HG03039 (cell line): ENCODE results near the gene PEBP1.

Experiments used
- ATAC-seq: cut with Tn5 transposase; IDR thresholded peaks from one replicate; pipeline ENCODE4 v1.9.1; 2021; ENCODE audit warnings: mild to moderate bottlenecking, moderate library complexity; ENCODE audit not compliant: unreplicated experiment

Gene PEBP1

DNA sequence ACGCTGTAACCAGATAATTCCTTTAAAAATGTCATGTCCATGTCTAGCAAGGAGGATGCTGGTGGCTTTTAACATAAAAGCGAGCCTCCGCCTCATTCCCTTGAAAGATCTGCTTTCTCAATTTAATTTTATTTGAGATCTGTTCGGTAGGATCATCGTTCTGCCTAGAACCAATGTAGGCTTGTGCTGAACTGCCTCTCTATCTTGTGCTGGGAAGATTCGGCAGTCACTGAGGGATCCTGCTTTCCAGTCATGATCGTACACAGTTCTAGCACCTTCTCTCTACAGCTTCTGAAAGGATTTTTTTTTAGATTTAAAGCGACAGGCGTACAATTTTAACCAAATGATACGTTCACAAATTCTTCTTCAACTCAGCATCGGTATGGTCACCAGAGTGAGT lies 54.3 kb downstream of the PEBP1 start:
- ATAC-seq = no peak

DNA sequence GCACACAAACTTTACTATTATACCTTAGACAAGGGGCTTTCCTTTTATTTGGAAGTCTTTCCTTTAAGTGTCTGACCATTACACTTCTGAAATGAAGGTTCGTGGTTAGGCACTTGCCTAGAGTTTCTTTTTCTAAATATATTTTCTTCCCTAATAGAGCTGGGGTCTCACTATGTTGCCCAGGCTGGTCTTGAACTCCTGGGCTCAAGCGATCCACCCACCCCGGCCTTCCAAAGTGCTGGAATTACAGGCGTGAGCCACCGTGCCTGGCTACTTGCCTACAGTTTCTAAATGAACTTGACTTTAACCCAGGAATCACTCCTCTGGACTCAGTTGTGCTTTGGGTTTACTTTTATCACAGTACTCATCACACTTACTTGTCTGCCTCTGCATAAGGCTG lies 57.6 kb downstream of the PEBP1 start:
- ATAC-seq = no peak

DNA sequence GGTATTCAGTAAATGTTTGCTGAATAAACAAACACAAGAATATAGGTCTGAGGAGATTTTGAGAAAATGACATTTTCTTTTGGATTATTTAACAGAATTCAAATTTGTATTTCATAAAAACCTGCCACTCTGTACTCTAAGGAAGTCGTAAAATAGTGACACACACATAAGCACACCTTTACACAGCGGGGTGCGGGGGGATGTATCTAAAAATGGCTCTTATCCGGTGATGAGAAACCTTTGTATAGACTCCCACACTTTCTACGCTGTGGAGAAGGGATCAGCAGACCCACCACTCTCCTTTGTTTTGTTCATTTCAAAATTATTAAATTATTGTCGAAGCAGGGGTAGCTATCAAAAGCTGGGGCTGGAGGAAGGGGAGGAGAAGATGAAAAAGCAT lies 58.0 kb downstream of the PEBP1 start:
- ATAC-seq = no peak
